Panc1 (cell line): Measurements from ENCODE around the gene RAB11FIP3. TPM values are rescaled to one million over a fixed set of nuclear protein-coding genes. Genes with fewer than 3 reads are reported as not detected.

Source experiments
- ATAC-seq: fragments of 200-7000 bp; cut with Tn5 transposase; 2 replicates; pipeline ENCODE4 v1.9.1; 2020; ENCODE audit warnings: mild to moderate bottlenecking, moderate library complexity
- BruUV-seq: library from RNA; stranded (reverse); fragments of 400-500 nt; replicated peaks from 2 replicates; lab custom pipeline; 2021; lab: Mats Ljungman, UMichigan
- CTCF ChIA-PET: fragments of 300-600 bp; sonication (Branson Sonifier 250); formaldehyde crosslinking; loops from one replicate; lab custom pipeline; 2022; ENCODE audit warnings: antibody characterized with exemption; lab: Charles Lee
- POLR2A ChIA-PET: fragments of 300-600 bp; sonication (Branson Sonifier 250); formaldehyde crosslinking; loops from one replicate; lab custom pipeline; 2022; ENCODE audit warnings: antibody characterized with exemption; lab: Charles Lee
- DNase-seq: peaks from one replicate; pipeline ENCODE4 v3.0.0-alpha.2; 2010; ENCODE audit warnings: low read depth, low spot score
- H3K27ac ChIP-seq: 2 replicates; pipeline ENCODE4 v1.5.1; 2011; ENCODE audit warnings: mild to moderate bottlenecking, low read length, inconsistent platforms
- H3K27me3 ChIP-seq: fragments of 200-500 bp; sonication (Bioruptor generic); 2 replicates; pipeline ENCODE4 v1.6.0; 2014; ENCODE audit warnings: low read length, inconsistent platforms; ENCODE audit not compliant: control insufficient read depth, insufficient read depth
- H3K36me3 ChIP-seq: fragments of 200-500 bp; sonication (Bioruptor generic); 2 replicates; pipeline ENCODE4 v1.5.1; 2014; ENCODE audit warnings: inconsistent platforms, mild to moderate bottlenecking, low read length, moderate library complexity; ENCODE audit not compliant: control insufficient read depth, insufficient read depth
- H3K4me1 ChIP-seq: 2 replicates; pipeline ENCODE4 v1.5.1; 2011; ENCODE audit warnings: inconsistent platforms, mild to moderate bottlenecking, low read length, moderate library complexity; ENCODE audit not compliant: control insufficient read depth, insufficient read depth
- H3K4me3 ChIP-seq, 2 experiments: 2 replicates each; pipeline ENCODE4 v1.5.1; 2011 to 2012; ENCODE audit warnings: low read depth in 2 of 2, low read length in 2 of 2, mild to moderate bottlenecking in 2 of 2, inconsistent platforms in 1 of 2, moderate library complexity in 1 of 2
- H3K9me3 ChIP-seq: fragments of 200-500 bp; sonication (Bioruptor generic); 2 replicates; pipeline ENCODE4 v1.5.1; 2014; ENCODE audit warnings: low read depth, mild to moderate bottlenecking, inconsistent platforms, low read length, moderate library complexity; ENCODE audit not compliant: control insufficient read depth, insufficient read depth
- POLR2AphosphoS5 ChIP-seq: IDR thresholded peaks from 2 replicates; pipeline ENCODE4 v1.6.1; 2012; ENCODE audit warnings: mild to moderate bottlenecking, low read depth, low read length, moderate library complexity
- SIN3A ChIP-seq: IDR thresholded peaks from 2 replicates; pipeline ENCODE4 v1.6.1; 2012; ENCODE audit warnings: low read depth, mild to moderate bottlenecking, low read length, moderate library complexity, borderline replicate concordance; ENCODE audit not compliant: insufficient read depth
- TCF7L2 ChIP-seq: IDR thresholded peaks from 2 replicates; pipeline ENCODE4 v1.6.1; 2011; ENCODE audit warnings: mild to moderate bottlenecking, low read depth, low read length, inconsistent platforms
- in situ Hi-C: cut with HindIII; loops from 2 replicates; pipeline ENCODE4 v1.10.0; 2016; ENCODE audit warnings: low sequenced_read_pairs, low pct_unique_long_range_greater_than_20kb
- intact Hi-C: fragments of 100-400 bp; cut with micrococcal nuclease; formaldehyde crosslinking; loops from one replicate; pipeline ENCODE4 v1.10.0; 2022; ENCODE audit not compliant: unreplicated experiment
- total RNA-seq: library from RNA; stranded (reverse); gene quantifications from one replicate; pipeline ENCODE4 v1.2.1, GENCODE V29; 2021; ENCODE audit not compliant: unreplicated experiment
- TF ChIP-seq, protein P1 (sequence below): fragments of 450-650 bp; IDR thresholded peaks from 2 replicates; pipeline ENCODE4 v1.5.1; 2017; ENCODE audit warnings: mild to moderate bottlenecking
- TF ChIP-seq, protein P2 (sequence below), 2 experiments: IDR thresholded peaks; 2 replicates each; pipeline ENCODE4 v1.6.1; 2011 to 2012; ENCODE audit warnings: low read depth in 2 of 2, control low read depth in 1 of 2, low read length in 1 of 2, mild to moderate bottlenecking in 1 of 2, moderate library complexity in 1 of 2; ENCODE audit not compliant: insufficient read depth in 1 of 2

Gene RAB11FIP3
- total RNA-seq, 1 experiment from 2014 or later, result 57.3 TPM

DNA sequence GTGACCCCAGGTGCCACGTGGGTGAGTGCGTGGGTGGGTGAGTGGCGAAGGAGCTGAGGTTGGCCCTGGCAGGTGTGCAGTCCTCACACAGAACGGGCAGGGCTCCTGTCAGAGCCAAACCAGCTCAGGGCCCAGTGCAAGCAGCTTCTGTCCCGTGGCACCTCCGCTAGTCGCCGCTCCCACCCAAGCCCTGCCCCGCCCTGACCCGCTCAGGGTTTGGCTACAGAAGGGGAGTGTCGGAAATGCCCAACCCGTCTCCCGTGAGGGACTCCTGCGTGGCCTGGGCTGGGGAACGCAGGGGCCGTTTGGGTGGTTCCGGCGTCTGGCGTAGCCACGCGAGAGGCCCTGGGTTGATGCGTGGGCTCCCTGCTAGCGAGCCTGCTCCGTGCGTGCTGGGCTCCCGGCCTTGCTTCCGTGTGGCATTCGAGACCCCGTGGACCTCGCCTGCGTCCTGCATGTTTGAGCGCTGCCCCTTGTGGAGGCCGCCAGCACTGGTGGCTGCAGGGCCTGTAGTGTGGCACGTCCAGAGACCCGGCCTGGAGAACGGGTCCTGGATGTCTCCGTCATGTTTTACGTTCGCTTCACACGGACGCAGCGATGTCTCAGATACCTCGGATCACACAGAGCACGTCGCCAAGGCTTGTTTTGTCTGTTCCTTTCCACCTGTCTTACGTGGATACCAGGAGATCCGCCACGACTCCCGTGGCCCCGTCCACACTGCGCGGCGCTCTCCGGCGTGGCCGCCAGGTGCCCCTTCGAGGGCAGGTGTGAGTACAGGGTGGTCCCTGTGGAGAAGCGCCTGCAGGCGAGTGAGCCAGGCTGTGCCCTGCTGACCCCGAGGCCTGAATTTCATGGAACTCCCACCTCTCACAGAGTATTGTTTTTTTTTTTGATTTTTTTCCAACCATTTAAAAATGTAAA, 112.2 kb downstream of the RAB11FIP3 start:
- no TSS peak for BruUV-seq
- Histone ChIP-seq H3K27me3 (no peaks in the 10 kb centered on the region), H3K4me3 (no peak overlapping the region), H3K36me3 (no peaks in the 10 kb centered on the region), H3K9me3 (no peaks in the 10 kb centered on the region), H3K27ac (no peak overlapping the region), H3K4me1 (peaks cover 29% of the 10 kb centered on the region)
- ATAC-seq (no peak), DNase-seq (no peak)
- in situ Hi-C loops, result no loop called here
- POLR2A ChIA-PET, result no interaction called here
- no peak for TF ChIP-seq POLR2AphosphoS5
- TF ChIP-seq, protein P1, sequence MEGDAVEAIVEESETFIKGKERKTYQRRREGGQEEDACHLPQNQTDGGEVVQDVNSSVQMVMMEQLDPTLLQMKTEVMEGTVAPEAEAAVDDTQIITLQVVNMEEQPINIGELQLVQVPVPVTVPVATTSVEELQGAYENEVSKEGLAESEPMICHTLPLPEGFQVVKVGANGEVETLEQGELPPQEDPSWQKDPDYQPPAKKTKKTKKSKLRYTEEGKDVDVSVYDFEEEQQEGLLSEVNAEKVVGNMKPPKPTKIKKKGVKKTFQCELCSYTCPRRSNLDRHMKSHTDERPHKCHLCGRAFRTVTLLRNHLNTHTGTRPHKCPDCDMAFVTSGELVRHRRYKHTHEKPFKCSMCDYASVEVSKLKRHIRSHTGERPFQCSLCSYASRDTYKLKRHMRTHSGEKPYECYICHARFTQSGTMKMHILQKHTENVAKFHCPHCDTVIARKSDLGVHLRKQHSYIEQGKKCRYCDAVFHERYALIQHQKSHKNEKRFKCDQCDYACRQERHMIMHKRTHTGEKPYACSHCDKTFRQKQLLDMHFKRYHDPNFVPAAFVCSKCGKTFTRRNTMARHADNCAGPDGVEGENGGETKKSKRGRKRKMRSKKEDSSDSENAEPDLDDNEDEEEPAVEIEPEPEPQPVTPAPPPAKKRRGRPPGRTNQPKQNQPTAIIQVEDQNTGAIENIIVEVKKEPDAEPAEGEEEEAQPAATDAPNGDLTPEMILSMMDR, result peak; percentile 72; the same call in 1 of the 2 replicates
- intact Hi-C loops, result no loop called here
- CTCF ChIA-PET, result interaction anchor here (0.6 to 0.7 kb wide), 2 partner anchors 8 to 48 kb away, joined by 3 to 4 read pairs; no protein-coding TSS in a partner anchor

DNA sequence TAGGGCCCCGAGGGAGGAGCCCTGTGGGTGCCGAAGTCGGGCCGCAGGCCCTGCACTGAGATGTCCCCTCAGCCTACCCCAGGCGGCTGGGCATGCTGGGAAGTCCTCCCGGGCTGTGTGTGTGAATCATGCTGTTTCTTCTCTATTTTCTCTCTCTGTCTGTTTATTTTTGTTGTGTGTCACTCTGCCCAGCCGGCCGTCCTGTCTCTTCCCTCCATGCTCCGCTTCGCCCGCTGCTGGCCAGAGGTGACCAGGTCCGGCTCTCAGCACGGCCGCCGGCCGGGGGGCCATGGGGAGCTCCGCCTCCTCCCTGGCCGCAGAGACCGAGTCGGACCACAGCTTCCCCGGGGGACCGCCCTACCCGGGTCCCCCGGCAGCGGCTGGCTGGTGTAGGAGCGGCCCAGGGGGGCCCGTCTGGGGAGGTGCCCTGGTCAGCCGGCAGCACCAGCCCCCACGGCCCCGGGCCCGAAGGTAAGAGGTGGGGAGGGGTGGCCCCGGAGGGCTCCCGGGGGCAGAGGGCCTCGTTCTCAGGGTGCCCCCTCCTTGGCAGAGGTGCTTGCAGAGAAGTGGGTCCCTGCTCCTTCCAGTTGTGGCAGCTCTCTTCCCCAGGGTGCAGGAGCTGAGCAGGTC, 114.6 kb downstream of the RAB11FIP3 start:
- Histone ChIP-seq H3K9me3 (no peaks in the 10 kb centered on the region), H3K4me3 (no peak overlapping the region), H3K36me3 (no peaks in the 10 kb centered on the region), H3K4me1 (peaks cover 11% of the 10 kb centered on the region), H3K27ac (no peak overlapping the region), H3K27me3 (no peaks in the 10 kb centered on the region)
- intact Hi-C loops (no loop called here), in situ Hi-C loops (no loop called here)
- ChIA-PET POLR2A (no interaction called here), CTCF (no interaction called here)
- DNase-seq (no peak), ATAC-seq (no peak)
- TF ChIP-seq, protein P1, result no peak
- TF ChIP-seq POLR2AphosphoS5 (no peak), SIN3A (no peak), TCF7L2 (no peak)
- TF ChIP-seq, protein P2, sequence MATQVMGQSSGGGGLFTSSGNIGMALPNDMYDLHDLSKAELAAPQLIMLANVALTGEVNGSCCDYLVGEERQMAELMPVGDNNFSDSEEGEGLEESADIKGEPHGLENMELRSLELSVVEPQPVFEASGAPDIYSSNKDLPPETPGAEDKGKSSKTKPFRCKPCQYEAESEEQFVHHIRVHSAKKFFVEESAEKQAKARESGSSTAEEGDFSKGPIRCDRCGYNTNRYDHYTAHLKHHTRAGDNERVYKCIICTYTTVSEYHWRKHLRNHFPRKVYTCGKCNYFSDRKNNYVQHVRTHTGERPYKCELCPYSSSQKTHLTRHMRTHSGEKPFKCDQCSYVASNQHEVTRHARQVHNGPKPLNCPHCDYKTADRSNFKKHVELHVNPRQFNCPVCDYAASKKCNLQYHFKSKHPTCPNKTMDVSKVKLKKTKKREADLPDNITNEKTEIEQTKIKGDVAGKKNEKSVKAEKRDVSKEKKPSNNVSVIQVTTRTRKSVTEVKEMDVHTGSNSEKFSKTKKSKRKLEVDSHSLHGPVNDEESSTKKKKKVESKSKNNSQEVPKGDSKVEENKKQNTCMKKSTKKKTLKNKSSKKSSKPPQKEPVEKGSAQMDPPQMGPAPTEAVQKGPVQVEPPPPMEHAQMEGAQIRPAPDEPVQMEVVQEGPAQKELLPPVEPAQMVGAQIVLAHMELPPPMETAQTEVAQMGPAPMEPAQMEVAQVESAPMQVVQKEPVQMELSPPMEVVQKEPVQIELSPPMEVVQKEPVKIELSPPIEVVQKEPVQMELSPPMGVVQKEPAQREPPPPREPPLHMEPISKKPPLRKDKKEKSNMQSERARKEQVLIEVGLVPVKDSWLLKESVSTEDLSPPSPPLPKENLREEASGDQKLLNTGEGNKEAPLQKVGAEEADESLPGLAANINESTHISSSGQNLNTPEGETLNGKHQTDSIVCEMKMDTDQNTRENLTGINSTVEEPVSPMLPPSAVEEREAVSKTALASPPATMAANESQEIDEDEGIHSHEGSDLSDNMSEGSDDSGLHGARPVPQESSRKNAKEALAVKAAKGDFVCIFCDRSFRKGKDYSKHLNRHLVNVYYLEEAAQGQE (IDR thresholded peaks at IDR 0.05; ENCODE audit: insufficient read depth in 1 of 2, low read depth in 2 of 2, low read length in 1 of 2), result no peak
- no TSS peak for BruUV-seq
